Tibial nerve (tissue), 4 donors: ENCODE results near the gene PMPCA.

Source experiments
- EP300 ChIP-seq, 2 donors: sonication (generic); formaldehyde crosslinking; IDR thresholded peaks; one replicate each; pipeline ENCODE4 v1.6.1; 2017; ENCODE audit warnings: antibody characterized with exemption in 2 of 2, mild to moderate bottlenecking in 1 of 2
- TF ChIP-seq, protein P1 (sequence below), 5 experiments: fragments of 200-600 bp in 3 of 5; fragments of 450-650 bp in 2 of 5; sonication (generic) in 3 of 5; IDR thresholded peaks; one replicate each; pipeline ENCODE4 v1.5.1; 2016 to 2019; ENCODE audit warnings: antibody characterized with exemption in 5 of 5, mild to moderate bottlenecking in 3 of 5, moderate library complexity in 2 of 5

GRCh38 chr9:136395345-136396218 lies 14.9 kb upstream of the PMPCA start:
- TF ChIP-seq, protein P1, sequence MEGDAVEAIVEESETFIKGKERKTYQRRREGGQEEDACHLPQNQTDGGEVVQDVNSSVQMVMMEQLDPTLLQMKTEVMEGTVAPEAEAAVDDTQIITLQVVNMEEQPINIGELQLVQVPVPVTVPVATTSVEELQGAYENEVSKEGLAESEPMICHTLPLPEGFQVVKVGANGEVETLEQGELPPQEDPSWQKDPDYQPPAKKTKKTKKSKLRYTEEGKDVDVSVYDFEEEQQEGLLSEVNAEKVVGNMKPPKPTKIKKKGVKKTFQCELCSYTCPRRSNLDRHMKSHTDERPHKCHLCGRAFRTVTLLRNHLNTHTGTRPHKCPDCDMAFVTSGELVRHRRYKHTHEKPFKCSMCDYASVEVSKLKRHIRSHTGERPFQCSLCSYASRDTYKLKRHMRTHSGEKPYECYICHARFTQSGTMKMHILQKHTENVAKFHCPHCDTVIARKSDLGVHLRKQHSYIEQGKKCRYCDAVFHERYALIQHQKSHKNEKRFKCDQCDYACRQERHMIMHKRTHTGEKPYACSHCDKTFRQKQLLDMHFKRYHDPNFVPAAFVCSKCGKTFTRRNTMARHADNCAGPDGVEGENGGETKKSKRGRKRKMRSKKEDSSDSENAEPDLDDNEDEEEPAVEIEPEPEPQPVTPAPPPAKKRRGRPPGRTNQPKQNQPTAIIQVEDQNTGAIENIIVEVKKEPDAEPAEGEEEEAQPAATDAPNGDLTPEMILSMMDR (IDR thresholded peaks at IDR 0.05) = no peak
- TF ChIP-seq EP300 (IDR thresholded peaks at IDR 0.05) = no peak
